ENCODE results near the gene CNTN6. TPM values are rescaled to one million over a fixed set of nuclear protein-coding genes. Genes with fewer than 3 reads are reported as not detected.

Gene CNTN6
- total and polyA plus RNA-seq, 2 of the 13 experiments (the other 11 are each of a cell fraction or from before 2014, with no cell fraction given), result not detected

- H2AFZ ChIP-seq (ENCODE audit: low read length), result no peak overlapping the region
- intact Hi-C loops (cut with micrococcal nuclease; ENCODE audit: unreplicated experiment), result no loop called here
- 0% methylated on average over 1 of the region's 1 CpG for WGBS (ENCODE audit: low lambda C conversion rate)
- H3K27ac ChIP-seq (ENCODE audit: extremely low read length, insufficient read depth, low read length), result no peak overlapping the region
- peaks cover 90% of the 10 kb centered on the region for H3K9me3 ChIP-seq (ENCODE audit: low read length)
- H3K4me1 ChIP-seq (ENCODE audit: insufficient read depth, low read length), result no peaks in the 10 kb centered on the region
- DNase-seq (ENCODE audit: low spot score) (no peak), FAIRE-seq (no peak), ATAC-seq (no peak)
- ChIA-PET CTCF (ENCODE audit: low intra/inter-chr PET ratio, low total read pairs) (no interaction called here), POLR2A (no interaction called here)
- in situ Hi-C loops (cut with HindIII; ENCODE audit: extremely low pct_ligation_motif_present, low pct_unique_long_range_greater_than_20kb), result no loop called here
- no peak for TF ChIP-seq E2F2 (CRISPR knock-in tag; IDR thresholded peaks at IDR 0.05; ENCODE audit: borderline replicate concordance)
- no peak for TF ChIP-seq TBX3 (IDR thresholded peaks at IDR 0.05; ENCODE audit: borderline replicate concordance)
- no peak for TF ChIP-seq ZNF678 (CRISPR knock-in tag; IDR thresholded peaks at IDR 0.05)
- no peak overlapping the region for H3K4me3 ChIP-seq (replicated peaks in 1 of 3; ENCODE audit: insufficient read depth in 1 of 3, low read depth in 2 of 3, low read length in 3 of 3)
- no peak overlapping the region for H3K4me2 ChIP-seq (ENCODE audit: low read depth, low read length)
- no TSS peak for BruUV-seq (replicated peaks)
- no peaks in the 10 kb centered on the region for H4K20me1 ChIP-seq (ENCODE audit: insufficient read depth, low read length)
- H3K27me3 ChIP-seq (ENCODE audit: control insufficient read depth in 1 of 2, insufficient read depth in 2 of 2, low read length in 2 of 2), result no peaks in the 10 kb centered on the region
- H3K9ac ChIP-seq (ENCODE audit: insufficient read depth, low read depth, low read length), result no peak overlapping the region
- H3K36me3 ChIP-seq (replicated peaks in 1 of 2; ENCODE audit: control insufficient read depth in 1 of 2, insufficient read depth in 2 of 2, low read length in 2 of 2), result no peaks in the 10 kb centered on the region
- H3K79me2 ChIP-seq (ENCODE audit: insufficient read depth, low read length), result no peaks in the 10 kb centered on the region
Observed at GRCh38 chr3:1091286-1091685, 1.5 kb upstream of the CNTN6 start.

GRCh38 chr3:1092061-1092460, 763 bp upstream of the CNTN6 start:
- no peak for TF ChIP-seq KDM4B (CRISPR knock-in tag; IDR thresholded peaks at IDR 0.05)
- TF ChIP-seq ZNF790 (CRISPR knock-in tag; IDR thresholded peaks at IDR 0.05; ENCODE audit: borderline replicate concordance), result no peak
- no peak for TF ChIP-seq ZNF20 (CRISPR knock-in tag; IDR thresholded peaks at IDR 0.05)
- TF ChIP-seq E2F5 (CRISPR knock-in tag; conservative IDR thresholded peaks at IDR 0.05), result no peak
- no peak for TF ChIP-seq ZBTB20 (CRISPR knock-in tag; IDR thresholded peaks at IDR 0.05; ENCODE audit: borderline replicate concordance, low read depth)
- 2% methylated on average over 2 of the region's 2 CpGs for WGBS (ENCODE audit: low lambda C conversion rate)

More at GRCh38 chr3:1092061-1092460, 763 bp upstream of the CNTN6 start:
- Histone ChIP-seq H3K79me2 (ENCODE audit: insufficient read depth, low read length) (no peaks in the 10 kb centered on the region), H3K4me1 (ENCODE audit: insufficient read depth, low read length) (no peaks in the 10 kb centered on the region), H3K9ac (ENCODE audit: insufficient read depth, low read depth, low read length) (no peak overlapping the region), H3K9me3 (ENCODE audit: low read length) (peaks cover 92% of the 10 kb centered on the region), H2AFZ (ENCODE audit: low read length) (no peak overlapping the region), H3K4me3 (replicated peaks in 1 of 3; ENCODE audit: insufficient read depth in 1 of 3, low read depth in 2 of 3, low read length in 3 of 3) (no peak overlapping the region), H3K27me3 (ENCODE audit: control insufficient read depth in 1 of 2, insufficient read depth in 2 of 2, low read length in 2 of 2) (no peaks in the 10 kb centered on the region), H3K27ac (ENCODE audit: extremely low read length, insufficient read depth, low read length) (no peak overlapping the region), H3K4me2 (ENCODE audit: low read depth, low read length) (no peak overlapping the region), H3K36me3 (replicated peaks in 1 of 2; ENCODE audit: control insufficient read depth in 1 of 2, insufficient read depth in 2 of 2, low read length in 2 of 2) (no peaks in the 10 kb centered on the region), H4K20me1 (ENCODE audit: insufficient read depth, low read length) (no peaks in the 10 kb centered on the region)
- BruUV-seq (replicated peaks), result no TSS peak
- ATAC-seq, result no peak
- CTCF ChIA-PET (ENCODE audit: low intra/inter-chr PET ratio, low total read pairs), result no interaction called here
- intact Hi-C loops (cut with micrococcal nuclease; ENCODE audit: unreplicated experiment), result no loop called here
- DNase-seq (ENCODE audit: low spot score), result no peak
- FAIRE-seq, result no peak
- POLR2A ChIA-PET, result no interaction called here
- in situ Hi-C loops (cut with HindIII; ENCODE audit: extremely low pct_ligation_motif_present, low pct_unique_long_range_greater_than_20kb), result no loop called here
